Activated T-cell treated with anti-CD3 and anti-CD28 coated beads for 24 hours (primary cell): ENCODE results near the gene XKRX.

Experiments
- DNase-seq: peaks from one replicate; pipeline ENCODE4 v3.0.0-alpha.2; 2020; ENCODE audit warnings: low read depth

Gene XKRX

GRCh38 chrX:100928660-100929613 lies at the start of gene XKRX:
TSS of gene XKRX (minus strand) at chrX:100928917. CDS start at chrX:100928304, 613 bp downstream.
- peak; percentile 11 for DNase-seq

- DNase-seq: no peak
These were observed 47.5 kb upstream of the XKRX start for GRCh38 chrX:100976211-100976610.

GRCh38 chrX:100975212-100975611 lies 46.5 kb upstream of the XKRX start:
- DNase-seq: no peak

- no peak for DNase-seq
These were observed 44.7 kb upstream of the XKRX start for GRCh38 chrX:100973411-100973810.

- no peak for DNase-seq
These were observed 41.2 kb upstream of the XKRX start for GRCh38 chrX:100969936-100970335.

GRCh38 chrX:100969408-100969807 lies 40.7 kb upstream of the XKRX start, which contains the start of gene ARL13A:
TSS of gene ARL13A (plus strand) at chrX:100969708. CDS start at chrX:100973690, 3,982 bp downstream.
- no peak for DNase-seq

GRCh38 chrX:100964362-100964761 lies 35.6 kb upstream of the XKRX start:
- no peak for DNase-seq

- no peak for DNase-seq
These were observed 34.1 kb upstream of the XKRX start for GRCh38 chrX:100962811-100963210.

GRCh38 chrX:100948557-100948956 lies 19.8 kb upstream of the XKRX start:
- DNase-seq: no peak

- DNase-seq: no peak
These were observed 17.7 kb upstream of the XKRX start for GRCh38 chrX:100946299-100946927.

- DNase-seq: no peak
These were observed 15.9 kb upstream of the XKRX start for GRCh38 chrX:100944601-100945000.

- DNase-seq: no peak
These were observed 10.6 kb upstream of the XKRX start for GRCh38 chrX:100939333-100939732.

GRCh38 chrX:100935767-100936166 lies 7.0 kb upstream of the XKRX start:
- no peak for DNase-seq

GRCh38 chrX:100931925-100932285 lies 3.2 kb upstream of the XKRX start:
- DNase-seq: no peak

GRCh38 chrX:100931218-100931924 lies 2.7 kb upstream of the XKRX start:
- DNase-seq: no peak

- no peak for DNase-seq
These were observed 2.3 kb downstream of the XKRX start for GRCh38 chrX:100926453-100926852.

GRCh38 chrX:100924375-100924774 lies 4.3 kb downstream of the XKRX start:
- no peak for DNase-seq

GRCh38 chrX:100915562-100915961 lies 13.2 kb downstream of the XKRX start:
- no peak for DNase-seq

- DNase-seq: no peak
These were observed 15.6 kb downstream of the XKRX start for GRCh38 chrX:100913111-100913510.

GRCh38 chrX:100911731-100912130 lies 17.0 kb downstream of the XKRX start:
- no peak for DNase-seq

GRCh38 chrX:100905620-100906019 lies 23.1 kb downstream of the XKRX start:
- DNase-seq: no peak

- DNase-seq: no peak
These were observed 24.3 kb downstream of the XKRX start for GRCh38 chrX:100904433-100904832.
